Hematopoietic multipotent progenitor cell treated with erythropoietin and hydrocortisone succinate and interleukin-3 and kit ligand, for 8 days (in vitro differentiated cells): Measurements from ENCODE around the gene NLRP6.
"Not testable (repeated sequence)": the region's sequence is repeated elsewhere in the genome, so short reads cannot be mapped to it uniquely, and the experiment has no call there.

Source experiments
- DNase-seq: peaks from one replicate; pipeline ENCODE4 v3.0.0-alpha.2; 2015

The NLRP6 gene

DNA sequence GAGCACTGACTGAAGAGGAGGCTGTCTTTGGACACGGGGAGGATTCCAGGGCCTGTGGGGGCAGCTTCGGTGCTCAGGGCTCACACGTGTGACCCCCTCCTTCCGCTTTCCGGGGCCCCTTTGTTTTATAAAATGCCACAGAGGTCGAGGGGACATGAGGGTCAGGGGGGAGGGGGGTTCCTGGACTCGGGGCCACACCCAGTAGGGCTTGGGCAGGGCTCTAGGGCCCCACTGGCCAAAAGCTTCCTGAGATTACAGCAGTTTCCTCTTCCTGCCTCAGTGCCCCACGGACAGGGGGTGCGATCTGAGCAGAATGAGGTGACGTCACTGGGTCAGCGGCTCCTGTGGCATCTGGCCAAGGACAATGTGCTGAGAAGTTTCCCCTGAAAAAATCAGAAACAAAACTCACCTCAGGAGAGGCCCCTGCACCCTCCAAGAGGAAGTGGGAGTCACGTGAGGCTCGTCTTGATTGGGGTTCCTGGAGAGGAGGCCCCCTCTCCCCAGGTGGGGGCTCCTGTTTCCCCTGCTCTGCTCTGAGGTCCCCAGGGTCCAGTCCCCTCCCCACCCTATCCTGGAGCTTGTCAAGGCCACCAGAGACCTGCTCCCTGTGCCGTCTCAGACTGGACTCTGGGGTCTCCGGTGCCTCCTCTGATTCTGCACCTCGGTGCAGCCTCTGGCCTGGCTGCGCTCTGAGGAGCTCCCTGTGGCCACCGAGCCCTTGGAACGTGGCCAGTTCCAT, 48.8 kb downstream of the NLRP6 start:
- DNase-seq: peak; percentile 54

DNA sequence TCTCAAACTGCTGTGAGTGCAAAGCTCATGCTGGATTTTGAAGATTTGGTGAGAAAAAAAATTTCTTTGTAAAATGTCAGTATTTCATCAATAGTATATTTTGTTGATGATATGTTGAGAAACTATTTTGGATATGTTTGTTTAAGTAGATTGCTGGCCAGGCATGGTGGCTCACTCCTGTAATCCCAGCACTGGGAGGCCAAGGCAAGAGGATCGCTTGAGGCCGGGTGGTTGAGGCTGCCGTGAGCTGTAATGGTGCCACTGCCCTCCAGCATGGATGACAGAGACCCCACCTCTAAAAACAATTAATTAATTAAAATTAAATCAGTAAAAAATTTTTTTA, 49.3 kb downstream of the NLRP6 start:
- DNase-seq: no peak

- DNase-seq: no peak
These were observed 49.8 kb downstream of the NLRP6 start for GRCh38 chr11:328012-328411.

- not testable (repeated sequence) for DNase-seq
These were observed 50.4 kb downstream of the NLRP6 start for GRCh38 chr11:328516-329100.

DNA sequence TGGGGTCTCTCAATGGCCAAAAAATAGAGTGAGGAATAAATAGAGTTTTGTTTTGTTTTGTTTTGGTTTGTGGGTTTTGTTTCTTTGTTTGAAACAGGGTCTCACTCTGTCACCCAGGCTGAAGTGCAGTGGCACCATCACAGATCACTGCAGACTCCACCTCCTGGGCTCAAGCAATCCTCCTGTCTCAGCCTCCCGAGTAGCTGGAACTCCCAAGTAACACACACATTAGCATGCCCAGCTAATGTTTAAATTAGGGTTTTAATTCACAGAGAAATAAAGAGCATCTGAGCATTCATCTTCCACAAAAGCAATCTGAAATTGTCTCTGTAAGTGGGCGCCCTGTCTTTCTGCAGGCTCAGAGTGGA, 51.7 kb downstream of the NLRP6 start:
- no peak for DNase-seq

GRCh38 chr11:330307-330693, 52.1 kb downstream of the NLRP6 start:
- DNase-seq: no peak

DNA sequence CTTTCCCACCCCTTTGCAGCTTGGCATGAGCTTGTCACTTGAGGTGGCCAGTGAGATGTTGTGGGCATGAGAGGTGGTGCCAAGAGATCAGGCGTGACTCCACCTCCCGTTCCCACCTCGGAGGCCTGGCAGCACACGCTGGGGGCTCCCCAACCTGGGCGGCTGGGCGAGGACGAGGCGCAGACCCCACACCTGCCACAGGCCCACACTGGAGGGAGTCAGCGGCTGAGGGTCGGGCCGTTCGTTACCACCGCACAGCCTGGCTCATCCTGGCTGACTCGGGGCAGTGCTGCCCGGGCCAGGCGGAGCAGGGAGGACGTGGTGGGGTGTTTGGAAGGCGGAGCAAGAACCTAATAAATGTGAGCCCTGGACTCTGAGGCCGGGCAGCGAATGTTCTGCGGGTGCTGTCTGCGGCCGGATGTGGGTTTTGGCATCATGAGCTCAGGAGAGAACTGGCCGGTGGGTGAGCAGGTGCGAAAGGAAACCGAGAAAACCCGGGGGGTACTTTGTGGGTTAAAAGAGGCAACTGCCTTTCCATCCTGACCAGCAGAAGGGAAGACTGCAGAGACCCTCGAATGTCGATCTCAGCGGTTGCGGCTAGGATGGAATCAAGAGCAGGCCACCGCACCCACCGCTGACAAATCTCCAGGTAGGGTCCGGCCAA, 52.6 kb downstream of the NLRP6 start:
- no peak for DNase-seq

DNA sequence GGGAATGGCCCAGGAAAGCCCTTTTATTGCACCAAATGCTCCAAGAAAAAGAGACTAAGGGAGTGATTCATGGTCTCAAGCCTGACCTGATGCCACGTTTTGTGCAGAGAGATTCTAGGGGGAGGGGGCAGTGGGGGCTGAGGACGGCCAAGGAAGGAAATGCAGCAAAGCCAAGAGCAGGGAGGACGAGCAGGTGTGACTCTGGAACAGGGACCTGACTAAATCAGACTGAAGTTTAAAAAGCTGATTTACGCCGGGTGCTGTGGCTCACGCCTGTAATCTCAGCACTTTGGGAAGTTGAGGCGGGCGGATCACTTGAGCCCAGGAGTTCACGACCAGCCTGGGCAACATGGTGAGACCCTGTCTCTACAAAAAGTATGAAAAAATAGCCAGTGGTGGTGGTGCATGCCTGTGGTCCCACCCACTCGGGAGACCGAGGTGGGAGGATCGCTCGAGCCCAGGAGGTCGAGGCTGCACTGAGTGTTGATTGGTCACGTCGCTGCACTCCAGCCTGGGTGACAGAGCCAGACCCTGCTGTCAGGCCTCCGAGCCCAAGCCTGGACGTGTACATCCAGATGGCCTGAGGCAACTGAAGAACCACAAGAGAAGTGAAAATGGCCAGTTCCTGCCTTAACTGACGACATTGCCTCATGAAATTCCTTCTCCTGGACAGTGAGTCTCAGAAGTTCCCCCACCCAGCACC, 53.3 kb downstream of the NLRP6 start:
- no peak for DNase-seq

DNA sequence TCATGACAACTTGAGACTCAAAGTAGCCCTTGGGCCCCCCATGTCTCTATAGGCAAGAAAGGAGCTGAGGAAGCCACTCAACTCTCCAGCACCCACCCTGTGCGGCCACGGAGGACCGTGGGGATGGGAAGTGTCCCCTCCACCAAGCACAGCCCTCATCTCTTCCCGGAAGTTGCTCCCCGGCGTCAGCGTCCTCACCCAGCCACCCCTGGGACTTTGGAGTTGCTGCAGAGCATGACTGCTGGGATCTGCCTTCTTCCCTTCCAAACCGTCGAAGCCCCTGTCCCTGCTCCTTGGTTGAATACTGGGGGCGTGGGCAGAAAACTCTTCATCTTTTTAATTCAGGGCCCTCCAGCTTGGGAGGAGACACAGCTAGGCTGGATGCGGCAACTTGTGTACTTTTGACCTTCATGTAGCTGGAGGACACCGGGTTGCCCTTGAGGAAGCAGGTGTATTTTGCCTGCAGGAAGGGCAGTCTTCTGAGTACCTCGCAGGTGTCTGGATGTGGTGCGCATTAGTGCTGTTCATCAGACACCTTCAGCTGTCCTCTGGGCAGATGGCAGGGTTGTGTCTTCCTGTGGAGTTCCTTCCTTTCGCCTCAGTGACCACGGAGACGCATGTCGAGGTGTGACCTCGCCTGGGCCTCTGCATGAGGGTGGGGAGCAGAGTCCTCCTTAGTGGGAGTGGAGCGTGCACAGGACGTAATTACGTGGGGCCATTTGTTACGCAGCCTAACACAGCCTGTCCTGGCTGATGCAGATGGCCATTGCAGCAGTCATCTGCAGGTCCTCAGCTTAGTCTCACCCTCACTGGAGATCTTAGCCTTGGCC, 54.7 kb downstream of the NLRP6 start:
- DNase-seq: no peak

DNA sequence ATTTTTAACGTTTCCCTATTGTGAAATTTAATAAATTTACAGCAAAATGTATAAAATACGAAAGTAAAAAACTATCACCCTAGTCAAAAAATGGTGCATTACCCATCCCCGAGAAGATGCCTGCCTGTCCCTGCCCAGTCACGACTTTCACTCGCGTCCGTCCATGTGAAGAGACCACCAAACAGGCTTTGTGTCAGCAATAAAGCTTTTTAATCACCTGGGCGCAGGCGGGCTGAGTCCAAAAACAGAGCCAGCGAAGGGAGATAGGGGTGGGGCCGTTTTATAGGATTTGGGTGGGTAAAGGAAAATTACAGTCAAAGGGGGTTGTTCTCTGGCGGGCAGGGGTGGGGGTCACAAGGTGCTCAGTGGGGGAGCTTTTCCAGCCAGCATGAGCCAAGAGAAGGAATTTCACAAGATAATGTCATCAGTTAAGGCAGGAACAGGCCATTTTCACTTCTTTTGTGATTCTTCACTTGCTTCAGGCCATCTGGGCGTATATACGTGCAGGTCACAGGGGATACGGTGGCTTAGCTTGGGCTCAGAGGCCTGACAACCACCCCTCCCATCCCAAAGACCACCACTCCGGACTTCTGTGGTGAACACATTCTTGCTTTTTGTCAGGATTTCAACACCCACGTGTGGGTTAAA, 55.5 kb downstream of the NLRP6 start:
- DNase-seq: not testable (repeated sequence)

- DNase-seq: no peak
These were observed 56.2 kb downstream of the NLRP6 start for GRCh38 chr11:334264-334994.
